ENCODE data around the gene ABCB4.

Gene ABCB4

DNA sequence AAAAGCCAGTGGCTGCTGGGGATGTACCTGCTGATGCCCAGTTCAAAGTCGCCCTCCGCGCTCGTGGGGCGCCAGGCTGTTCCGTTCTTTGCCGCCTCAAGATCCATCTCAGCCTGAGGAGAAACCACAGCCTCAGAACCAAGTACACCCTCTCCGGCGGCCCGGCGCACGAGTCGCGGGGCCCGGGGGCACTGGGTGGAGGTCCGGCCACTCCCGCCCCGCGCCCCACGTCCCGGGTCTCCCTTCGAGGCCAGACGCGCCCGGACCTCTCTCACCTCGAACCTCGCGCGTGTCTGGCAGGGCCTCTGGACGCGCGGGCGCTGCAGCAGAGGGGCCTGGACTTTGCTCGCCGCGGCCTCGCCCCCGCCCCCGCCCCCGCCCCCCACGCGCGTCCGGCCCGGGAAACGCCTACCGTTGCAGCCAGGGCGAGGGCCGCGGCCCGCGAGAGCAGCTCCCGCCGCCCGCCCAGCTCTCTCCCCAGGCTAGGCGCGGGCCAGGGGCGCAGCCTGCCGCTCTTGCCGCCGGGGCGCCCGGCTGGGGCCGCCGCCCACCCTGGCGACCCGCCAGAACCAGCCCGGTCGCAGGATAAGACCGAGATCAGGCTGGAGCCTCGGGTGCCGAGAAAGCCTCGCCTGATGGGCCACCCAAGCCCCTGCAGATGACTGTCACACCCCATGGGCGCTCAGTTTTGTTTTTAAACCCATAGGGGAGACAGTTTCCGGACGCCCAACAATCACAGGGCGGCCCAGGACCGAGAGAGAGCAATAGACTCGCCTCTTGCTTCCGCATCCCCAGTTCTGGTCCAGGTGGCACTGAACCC is at the start of gene ABCB4:
ABCB4 (minus strand) TSS at position 322 of the 820 bp plus-strand sequence; CDS start at position 107, 215 bp downstream.
- DNase-seq = no peak

DNA sequence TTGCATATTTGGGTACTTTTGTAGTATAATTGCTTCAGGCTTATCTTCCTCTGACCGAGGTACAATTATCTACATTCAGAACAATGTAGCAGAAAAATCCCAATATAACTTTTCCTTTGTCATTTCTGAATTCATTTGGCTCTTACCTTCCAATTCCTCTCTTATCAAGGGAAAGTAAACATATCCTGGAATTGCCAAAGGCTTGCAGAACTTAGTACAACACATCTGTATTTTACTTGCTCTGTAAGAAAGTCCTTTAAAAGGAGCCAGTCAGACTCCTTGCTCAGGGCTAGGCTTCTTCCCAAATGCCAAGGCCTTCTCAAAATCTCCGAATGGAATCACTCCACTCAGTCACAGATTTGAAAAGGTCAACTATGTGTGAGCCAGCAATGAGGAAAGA is 43.3 kb upstream of the ABCB4 start:
- DNase-seq = no peak

DNA sequence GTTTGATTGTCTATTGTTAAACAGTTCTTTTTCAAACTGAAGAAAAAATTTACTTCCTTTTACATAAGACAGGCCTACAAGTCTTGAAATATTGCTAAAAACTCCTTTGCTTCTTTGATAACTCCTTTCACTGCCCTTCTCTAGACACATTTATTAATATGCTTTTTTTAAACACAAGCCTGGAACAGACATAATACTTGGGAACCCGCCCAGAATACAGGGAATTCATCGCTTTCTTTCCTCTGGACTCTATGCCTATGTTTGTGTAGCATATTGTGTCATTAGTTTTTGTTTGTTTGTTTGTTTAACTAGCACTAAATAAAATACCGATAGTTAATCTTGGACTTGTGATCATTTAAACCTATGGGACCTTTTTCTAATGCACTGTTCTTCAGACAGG is 42.4 kb upstream of the ABCB4 start:
- no peak for DNase-seq

DNA sequence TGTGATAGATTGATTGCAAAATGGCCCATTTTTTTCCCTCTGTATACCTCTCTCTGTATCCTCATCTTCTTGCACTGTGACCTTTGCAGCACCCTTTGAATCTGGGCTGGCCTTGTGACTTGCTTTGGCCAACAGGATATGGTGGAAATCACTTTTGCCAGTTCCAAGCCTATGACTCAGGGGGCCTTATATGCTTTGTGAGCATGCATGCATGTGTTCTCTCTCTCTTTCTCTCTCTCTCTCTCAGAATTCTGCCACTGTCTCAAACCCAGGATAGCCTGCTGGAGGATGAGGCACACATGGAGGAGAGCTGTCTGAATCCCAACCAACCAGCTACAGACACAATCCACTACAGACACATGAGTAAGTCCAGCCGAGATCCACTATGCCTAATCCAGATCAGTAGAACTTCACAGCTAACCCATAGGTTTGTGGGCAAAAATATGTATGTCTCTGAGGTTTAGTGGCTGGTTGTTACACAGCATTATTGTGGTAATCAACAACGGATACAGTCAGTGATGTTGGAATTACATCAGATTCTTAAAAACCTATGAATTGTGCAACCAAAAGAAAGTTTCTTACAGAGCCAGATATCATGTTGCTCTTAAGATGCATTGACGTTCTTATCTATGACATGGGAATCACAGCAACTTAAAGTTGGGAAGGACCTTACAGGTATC is 41.8 kb upstream of the ABCB4 start:
- no peak for DNase-seq

DNA sequence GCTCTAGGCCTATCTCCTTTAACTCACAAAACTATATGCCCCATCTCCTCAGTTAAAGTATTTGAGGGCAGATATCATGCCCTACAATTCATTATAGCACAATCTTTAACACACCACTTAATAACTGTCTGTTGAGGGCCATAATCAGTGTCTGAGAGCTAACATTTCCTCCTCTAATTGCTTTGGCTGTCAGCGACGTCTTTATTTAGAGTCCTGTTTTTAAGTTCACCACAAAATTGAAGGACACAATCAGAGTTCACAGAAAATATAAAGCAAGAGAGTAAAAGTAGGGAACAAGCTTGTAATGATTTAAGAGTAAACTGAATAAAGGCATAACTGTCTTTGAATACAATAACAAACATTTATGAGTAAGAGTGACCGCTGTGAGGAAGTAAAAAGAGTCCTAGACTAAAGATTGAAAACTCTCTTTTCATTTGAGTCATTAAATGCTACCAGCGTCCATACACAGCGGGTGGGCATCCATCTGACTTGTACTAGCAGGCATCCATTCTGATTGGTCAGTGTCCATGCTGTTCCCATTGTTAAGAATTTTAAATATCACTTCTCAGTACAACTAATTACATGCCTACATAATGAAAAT is 38.4 kb upstream of the ABCB4 start:
- DNase-seq = no peak

DNA sequence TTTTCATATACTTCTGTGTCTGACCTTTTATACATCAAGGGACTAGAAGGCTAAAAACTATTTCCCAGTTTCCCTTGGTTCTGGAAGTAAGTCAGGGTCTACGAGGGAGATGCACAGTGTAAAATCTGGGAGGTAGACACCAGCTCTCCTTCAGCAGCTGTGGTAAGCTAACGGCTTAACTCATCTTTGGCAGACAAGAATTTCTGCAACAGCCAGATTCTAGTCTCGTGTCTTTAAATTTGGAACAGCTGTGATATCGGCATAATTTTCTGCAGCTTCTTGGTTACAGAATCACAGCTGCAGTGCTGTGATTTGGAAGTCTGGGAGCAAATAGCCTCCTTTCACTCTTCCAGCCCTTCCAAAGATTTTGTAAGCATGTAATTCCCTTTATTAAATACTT is 37.4 kb upstream of the ABCB4 start:
- DNase-seq = no peak

DNA sequence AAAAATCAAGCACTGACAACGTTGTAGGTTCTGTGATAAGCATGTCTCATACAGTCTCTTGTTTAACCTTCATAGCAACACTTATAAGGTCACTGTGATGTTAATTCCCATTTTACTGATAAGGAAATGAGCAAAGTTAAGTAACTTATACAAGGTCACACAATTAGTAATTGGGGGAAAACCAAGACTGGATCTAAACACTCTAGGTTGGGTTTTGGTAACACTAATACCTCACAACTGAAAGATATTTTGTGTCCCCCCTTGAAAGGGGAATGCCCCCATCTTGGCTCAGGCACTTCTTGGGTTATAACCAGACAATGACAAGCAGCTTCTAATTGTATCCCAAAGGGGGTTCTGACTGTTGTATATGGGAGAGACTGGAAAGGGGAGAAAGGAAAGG is 36.0 kb upstream of the ABCB4 start:
- no peak for DNase-seq

DNA sequence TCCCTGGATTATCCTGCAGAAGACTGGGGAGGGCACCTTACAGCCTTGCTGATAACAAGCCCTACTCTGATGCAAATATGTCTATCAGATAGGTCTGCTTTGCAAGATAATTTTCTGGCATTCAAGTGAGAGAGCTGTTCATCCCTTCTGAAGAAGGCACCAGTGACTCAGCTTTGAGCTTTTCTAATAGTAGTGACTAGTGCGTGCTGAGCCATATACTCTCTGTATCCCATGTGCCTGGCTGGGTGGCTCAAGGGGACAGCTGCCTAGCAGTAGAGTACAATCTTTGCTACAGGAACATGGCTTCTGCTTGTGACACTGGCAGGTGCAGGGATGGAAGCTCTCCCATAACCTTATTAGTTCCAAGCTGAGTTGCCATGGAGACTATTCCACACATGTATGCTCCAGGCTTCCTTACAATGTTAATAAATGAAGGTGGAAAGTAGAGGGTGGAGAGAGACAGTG is 35.0 kb upstream of the ABCB4 start:
- DNase-seq = no peak

DNA sequence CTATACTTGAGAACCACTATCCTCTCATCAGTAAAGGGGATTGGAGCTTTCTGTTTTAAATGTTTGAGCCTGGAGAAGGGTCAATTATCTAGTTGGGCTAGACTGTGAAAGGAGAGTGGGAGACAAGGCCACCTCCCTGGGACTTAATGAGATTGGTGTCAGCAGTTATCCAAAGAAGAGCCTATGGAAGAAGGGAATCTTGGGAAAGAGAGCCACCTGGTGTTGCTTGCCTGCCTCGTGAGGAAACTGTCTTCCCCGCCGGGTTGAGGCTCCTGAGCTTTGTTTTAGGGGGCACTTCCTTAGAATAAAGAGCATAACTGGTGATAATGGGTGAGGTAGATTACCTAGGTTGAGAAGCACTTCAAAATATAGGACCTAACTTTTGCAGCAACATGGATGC is 32.0 kb upstream of the ABCB4 start:
- DNase-seq = no peak

DNA sequence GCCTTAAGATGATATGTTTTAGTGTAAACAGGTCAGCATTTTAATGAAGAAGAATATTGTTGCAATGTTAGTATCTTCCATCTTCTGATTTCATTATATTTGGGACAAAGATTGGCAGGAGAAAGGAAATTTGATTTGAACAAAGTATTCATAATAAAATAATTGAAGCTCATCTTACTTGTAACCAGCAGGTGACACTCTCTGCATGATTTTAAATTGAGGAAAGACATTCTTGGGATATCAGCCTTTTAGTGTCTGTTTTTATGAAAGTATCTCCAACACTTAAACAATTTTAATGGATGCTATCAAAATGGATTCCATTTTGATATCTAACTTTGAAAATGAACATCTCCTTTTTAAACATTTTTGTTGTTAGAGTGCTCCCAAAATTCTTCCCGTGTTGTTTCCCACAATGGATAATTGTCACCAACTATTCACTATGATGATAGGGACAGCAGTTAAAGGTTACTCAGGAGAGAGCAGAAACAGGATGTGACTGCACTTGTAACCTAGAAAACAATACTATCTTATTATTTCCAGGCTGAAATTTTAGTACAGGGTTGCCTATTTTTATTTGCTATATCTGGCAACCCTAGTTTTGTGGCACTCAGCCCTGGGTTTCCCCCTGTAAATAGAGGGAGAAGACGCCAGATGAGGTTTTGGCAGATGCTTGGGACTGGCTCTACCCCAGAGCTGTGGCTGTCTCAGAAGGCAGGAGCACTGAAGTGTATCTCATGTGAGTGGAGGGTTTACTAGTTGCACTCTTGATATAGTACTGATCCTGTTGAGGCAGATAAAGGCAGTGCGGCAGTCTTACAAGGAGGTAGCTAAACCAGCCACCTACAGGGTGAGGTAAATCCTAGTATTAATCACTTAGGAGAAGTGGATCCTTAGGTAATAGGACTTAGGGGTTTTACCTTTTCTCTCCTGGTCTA is 31.0 kb upstream of the ABCB4 start:
- no peak for DNase-seq

DNA sequence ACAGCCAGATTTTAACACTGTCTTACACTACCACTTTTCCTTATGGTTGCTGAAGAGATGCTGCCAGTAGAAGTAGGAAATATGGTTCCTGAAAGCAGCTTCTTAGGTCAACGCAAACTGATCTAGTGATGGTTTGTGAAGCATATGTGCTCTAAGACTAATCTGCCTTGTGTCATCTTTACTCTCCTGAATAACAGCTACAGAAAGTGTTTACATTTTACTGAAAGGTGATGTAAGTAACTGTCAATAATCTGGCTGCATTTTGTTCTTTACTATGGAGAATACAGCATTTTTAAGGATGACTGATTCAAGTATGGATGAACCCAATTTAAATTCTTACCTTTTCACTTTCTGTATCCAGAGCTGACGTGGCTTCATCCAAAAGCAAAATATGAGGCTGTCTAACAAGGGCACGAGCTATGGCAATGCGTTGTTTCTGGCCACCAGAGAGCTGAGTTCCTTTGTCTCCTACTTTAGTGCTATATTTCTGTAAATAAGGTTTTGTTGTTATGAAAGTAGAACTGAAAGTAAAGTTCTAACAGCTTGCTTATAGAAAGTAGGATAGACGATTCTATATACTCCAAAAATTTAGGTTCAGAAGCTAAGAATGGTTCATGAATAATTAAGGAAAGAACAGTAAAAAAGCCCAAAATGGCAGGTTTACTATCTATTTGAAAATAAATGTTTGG is 30.2 kb upstream of the ABCB4 start:
- DNase-seq = no peak

DNA sequence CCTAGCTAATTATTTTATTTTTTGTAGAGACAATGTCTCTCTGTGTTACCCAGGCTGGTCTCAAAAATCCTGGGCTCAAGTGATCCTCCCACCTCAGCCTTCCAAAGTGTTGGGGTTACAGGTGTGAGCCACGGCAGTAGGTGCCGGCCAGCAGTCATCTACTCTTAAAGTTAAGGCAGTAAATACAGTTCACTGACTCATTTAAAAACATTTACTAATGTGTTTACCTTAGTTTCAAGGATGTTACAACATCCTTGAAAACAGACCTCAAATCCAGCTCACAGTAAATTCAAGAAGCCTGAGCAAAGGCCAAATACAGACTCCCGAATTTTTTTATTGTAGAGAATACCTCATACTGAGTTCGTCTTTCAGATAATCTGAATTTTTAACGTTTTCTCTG is 29.6 kb upstream of the ABCB4 start:
- no peak for DNase-seq

DNA sequence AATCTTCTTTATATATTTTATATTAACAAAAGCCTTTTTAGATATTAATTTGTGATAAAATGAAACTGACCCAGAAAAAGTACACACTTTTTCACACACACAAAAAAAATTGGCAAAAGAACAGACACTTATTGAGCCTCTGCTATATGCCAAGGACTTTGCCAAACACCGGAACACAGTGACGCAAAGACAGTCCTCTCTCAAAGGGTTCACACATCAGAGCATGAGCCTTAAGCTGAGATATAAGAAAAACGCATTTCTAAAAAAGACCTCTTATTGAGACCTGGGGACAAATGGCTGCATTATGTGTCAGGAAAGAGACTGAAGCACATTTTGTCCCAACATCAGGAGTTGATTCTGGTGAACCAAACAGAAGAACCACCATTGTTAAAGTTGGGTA is 24.0 kb upstream of the ABCB4 start:
- no peak for DNase-seq

DNA sequence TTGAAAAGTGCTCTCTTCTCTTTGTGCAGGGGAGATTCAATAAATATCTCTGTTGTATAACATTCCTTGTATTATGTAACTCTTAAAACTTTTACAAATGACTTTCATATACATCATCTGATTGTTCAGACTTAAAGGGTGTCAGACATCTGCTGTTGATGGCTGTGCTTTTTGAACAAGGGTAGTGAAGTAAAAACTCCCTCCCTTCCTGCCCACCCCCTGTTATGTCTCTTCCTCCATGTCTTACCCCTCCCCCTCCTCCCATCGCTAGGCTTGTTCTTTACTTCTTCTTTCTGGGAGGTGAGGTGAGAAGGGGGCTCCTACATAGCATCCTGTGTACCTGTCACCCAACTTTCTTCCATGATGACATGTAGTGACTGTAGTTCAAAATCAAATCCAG is 23.4 kb upstream of the ABCB4 start:
- no peak for DNase-seq

DNA sequence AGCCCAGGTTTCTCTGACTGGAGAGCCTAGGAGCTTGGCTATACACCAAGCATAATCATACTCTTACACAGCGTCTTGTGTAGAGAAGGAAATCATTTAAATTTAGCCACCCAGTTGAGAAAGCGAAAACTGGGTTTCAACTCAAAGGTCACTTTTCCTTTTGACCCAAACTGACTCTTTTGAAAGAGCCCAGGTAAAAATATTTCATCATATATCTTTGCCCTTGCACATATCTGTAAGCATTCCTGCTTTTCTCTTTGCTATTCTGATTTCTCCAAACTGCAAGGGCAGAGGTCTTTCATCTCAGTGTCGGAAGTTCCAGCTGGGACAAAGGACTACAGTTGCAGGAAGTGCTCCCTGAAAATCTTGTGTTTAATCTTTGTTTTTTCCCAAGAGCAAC is 22.0 kb upstream of the ABCB4 start:
- no peak for DNase-seq

DNA sequence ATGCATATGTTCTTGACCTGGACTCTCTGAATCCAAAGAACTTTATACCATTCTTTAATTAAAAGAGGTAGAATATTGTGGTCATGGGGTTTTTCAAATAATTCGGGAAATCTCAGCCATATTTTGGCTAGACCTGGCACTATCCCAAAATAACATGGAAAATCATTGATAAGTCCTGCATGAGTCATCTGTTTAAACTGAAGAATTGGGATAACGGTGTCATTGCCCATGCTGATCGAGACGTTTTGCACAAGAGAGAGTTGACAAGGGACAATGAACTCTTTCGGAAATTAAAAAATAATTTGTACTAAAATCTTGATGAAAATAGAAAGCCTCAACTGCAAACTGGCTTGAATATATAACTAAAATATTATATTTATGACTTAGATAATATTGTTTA is 19.9 kb upstream of the ABCB4 start:
- no peak for DNase-seq

DNA sequence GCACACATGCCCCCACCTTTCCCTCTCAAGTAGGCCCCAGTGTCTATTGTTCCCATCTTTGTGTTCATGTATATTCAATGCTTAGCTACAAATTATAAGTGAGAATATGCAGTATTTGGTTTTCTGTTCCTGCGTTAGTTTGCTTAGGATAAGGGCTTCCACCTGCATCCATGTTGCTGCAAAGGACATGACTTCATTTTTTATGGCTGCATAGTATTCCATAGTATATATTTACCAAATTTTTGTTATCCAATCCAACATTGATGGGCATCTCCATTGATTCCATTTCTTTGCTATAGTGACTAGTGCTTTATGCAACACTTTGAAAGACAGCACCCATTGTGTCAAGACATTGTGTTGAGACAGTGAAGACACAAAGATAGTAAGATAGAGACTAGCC is 19.0 kb upstream of the ABCB4 start:
- DNase-seq = no peak

DNA sequence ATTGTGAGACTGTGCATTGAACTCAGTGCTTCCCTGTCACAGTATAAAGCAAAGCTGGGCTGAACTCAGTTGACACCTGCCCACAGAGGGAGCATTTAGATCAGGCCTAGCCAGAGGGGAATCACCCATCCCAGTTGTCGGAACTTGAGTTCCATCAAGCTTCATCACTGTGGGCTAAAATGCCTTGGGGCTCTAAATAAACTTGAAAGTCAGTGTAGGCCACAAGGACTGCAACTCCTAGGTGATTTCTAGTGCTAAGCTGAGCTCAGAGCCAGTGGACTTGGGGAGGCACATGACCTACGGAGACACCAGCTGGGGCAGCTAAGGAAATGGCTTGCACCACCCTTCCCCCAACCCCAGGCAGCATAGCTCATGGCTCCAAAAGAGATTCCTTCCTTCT is 7.7 kb upstream of the ABCB4 start:
- DNase-seq = no peak

DNA sequence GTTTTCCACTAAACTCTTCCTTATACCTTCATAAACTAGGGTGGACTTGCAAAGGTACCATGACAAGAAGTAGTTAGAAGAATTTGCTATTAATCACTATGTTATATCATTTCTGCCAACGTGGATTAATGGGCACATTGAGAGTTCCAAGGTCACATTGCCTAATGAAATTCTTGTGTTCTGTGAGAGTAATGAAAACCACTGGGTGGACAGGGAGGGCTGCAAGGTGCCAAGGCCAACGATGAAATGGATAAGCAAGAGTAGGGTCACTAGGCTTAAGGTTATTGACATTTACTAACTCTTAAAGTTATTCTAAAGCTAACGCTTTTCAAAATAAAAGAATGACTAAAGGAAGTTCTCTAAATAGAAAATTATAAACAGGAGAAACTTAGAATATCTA is 6.6 kb upstream of the ABCB4 start:
- no peak for DNase-seq

DNA sequence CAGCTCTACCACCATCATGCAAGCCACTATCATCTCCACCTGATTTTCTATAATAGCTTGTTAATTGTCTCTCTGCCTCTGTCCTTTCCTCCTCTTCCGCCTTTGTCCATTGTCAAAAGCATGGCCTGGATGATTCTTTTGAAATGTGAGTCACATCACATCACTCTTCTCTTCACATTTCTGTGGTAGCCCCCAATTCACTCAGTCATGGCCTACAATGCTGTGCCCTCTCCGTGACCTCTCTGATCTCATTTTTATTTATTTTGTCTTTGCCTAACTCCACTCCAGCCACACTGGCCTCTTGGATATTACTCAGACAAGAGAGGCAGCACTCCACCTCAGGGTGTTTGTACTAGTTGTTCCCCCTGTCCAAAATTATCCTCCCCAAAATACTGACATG is 4.9 kb upstream of the ABCB4 start:
- DNase-seq = no peak

DNA sequence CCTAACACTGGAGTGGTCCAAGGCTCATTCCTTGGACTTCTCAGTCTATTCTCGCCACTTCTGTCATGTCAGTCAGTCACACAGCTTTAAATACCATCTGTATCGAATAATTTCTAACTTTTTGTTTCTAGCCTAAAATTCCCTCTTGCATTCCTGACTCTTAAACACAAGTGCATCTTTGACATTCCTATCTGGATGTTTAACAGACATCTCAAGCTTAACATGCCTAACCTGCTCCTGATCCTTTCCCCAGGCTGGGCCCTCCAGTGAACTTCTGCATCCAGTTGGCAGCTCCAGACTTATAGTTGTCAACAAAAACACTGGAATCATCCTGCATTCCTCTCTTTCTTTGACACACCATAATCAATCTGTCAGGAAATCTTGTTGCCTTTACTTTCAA is 4.5 kb upstream of the ABCB4 start:
- DNase-seq = no peak

DNA sequence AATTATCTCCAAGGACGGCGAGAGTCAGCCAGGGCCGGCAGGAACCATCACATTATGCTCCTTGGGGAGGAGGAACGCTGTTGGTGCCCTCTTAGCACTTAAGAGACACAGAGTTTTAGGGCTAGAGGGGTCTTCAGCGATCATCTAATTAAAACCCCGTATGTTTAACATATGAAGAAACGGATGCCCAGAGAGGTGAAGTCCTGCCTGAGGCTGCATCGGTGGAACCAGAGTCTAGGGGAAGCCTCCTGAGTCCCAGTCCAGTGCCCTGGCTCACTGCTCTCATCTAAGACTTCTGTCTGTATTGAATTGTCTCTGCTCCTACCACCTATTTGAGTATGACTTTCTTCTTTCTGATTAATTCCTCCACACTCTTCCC is 688 bp upstream of the ABCB4 start:
- no peak for DNase-seq
